SU-DHL-6 (cell line): ENCODE results near the gene WNT3.

Experiments
- EZH2phosphoT487 ChIP-seq: fragments of 200-600 bp; sonication (generic), shearing (Covaris generic); conservative IDR thresholded peaks from 2 replicates; pipeline ENCODE4 v1.6.1; 2018; ENCODE audit warnings: mild to moderate bottlenecking, antibody characterized with exemption, low read length, moderate library complexity, mixed read lengths
- TF ChIP-seq, protein P1 (sequence below): fragments of 200-600 bp; sonication (generic); IDR thresholded peaks from one replicate; pipeline ENCODE4 v1.5.1; 2017; ENCODE audit warnings: antibody characterized with exemption, mild to moderate bottlenecking, low read length, moderate library complexity; ENCODE audit not compliant: insufficient read depth, poor library complexity, severe bottlenecking

DNA sequence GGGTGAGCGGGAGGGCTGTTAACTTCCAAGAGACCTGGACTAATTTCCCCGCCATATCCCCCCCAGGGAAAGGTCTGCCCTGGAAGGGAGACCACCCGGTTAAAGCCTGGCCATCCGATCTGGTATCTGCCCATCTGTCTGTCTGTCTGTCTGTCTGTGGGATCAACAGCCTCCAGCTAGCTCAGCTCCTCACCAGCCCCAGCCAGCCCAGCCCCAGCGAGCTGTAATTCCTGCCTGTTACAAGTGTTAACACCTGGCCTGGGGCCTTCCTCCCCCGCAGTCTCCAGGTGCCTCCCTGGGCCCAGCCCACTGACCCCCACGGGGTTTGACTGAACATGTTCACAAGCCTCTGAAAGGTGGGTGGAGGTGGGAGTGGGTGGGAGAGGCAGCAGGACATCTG is 4.0 kb downstream of the WNT3 start:
- TF ChIP-seq, protein P1, sequence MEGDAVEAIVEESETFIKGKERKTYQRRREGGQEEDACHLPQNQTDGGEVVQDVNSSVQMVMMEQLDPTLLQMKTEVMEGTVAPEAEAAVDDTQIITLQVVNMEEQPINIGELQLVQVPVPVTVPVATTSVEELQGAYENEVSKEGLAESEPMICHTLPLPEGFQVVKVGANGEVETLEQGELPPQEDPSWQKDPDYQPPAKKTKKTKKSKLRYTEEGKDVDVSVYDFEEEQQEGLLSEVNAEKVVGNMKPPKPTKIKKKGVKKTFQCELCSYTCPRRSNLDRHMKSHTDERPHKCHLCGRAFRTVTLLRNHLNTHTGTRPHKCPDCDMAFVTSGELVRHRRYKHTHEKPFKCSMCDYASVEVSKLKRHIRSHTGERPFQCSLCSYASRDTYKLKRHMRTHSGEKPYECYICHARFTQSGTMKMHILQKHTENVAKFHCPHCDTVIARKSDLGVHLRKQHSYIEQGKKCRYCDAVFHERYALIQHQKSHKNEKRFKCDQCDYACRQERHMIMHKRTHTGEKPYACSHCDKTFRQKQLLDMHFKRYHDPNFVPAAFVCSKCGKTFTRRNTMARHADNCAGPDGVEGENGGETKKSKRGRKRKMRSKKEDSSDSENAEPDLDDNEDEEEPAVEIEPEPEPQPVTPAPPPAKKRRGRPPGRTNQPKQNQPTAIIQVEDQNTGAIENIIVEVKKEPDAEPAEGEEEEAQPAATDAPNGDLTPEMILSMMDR, result no peak
- TF ChIP-seq EZH2phosphoT487, result no peak
